DND-41 (cell line): ENCODE results near the gene AGMO.

ENCODE experiments used
- EZH2 ChIP-seq: IDR thresholded peaks from 3 replicates; pipeline ENCODE4 v1.6.1; 2012; ENCODE audit warnings: borderline replicate concordance, low read depth, mild to moderate bottlenecking, moderate library complexity, low read length, inconsistent platforms; ENCODE audit not compliant: severe bottlenecking
- TF ChIP-seq, protein P1 (sequence below): IDR thresholded peaks from 2 replicates; pipeline ENCODE4 v1.5.1; 2012; ENCODE audit warnings: borderline replicate concordance, low read length, moderate library complexity, mild to moderate bottlenecking; ENCODE audit not compliant: poor library complexity, severe bottlenecking; ENCODE audit errors: extremely low read depth

DNA sequence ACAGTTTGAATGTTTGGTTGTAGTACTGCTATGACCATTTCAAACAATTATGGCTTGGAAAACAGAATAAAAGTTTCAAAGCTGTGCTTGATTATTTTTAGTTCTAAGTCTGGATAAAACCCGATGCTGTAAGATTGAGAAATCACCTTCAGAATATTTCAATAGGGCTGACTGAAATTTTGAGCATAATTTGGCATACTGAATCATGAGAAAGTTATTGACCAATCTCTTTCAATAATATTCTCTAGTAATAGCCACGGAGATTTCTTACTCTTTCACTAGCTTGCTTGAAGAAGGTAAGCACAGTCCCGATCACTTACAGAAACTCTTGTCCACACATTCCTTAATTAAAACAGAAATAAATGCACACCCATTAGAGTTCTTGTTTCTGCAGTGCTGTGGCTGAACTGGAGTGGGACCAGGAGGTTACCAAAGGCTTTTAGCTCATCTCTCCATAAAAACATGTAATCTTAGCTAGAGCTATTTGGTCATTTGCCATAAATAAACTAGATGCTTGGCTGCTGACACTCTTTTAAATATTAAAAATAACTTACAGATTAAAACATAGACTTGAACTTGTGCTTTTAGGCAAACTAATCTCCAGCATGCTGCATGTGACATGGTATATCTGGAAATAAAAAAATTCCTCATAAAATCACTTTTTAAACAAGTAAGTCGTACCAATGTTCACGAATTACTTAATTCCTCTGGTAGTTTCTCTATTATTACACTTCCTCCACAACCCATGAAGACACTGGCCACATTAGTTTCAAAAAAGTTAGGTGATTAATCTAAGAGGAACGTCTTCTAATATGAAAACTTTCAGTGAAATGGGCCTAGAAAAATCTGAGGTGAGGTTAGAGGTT lies 97.8 kb downstream of the AGMO start:
- TF ChIP-seq, protein P1, sequence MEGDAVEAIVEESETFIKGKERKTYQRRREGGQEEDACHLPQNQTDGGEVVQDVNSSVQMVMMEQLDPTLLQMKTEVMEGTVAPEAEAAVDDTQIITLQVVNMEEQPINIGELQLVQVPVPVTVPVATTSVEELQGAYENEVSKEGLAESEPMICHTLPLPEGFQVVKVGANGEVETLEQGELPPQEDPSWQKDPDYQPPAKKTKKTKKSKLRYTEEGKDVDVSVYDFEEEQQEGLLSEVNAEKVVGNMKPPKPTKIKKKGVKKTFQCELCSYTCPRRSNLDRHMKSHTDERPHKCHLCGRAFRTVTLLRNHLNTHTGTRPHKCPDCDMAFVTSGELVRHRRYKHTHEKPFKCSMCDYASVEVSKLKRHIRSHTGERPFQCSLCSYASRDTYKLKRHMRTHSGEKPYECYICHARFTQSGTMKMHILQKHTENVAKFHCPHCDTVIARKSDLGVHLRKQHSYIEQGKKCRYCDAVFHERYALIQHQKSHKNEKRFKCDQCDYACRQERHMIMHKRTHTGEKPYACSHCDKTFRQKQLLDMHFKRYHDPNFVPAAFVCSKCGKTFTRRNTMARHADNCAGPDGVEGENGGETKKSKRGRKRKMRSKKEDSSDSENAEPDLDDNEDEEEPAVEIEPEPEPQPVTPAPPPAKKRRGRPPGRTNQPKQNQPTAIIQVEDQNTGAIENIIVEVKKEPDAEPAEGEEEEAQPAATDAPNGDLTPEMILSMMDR = no peak
- TF ChIP-seq EZH2 = no peak
